GM19351 (cell line): ENCODE measurements around the gene TBL1X.
"Not testable (repeated sequence)": the region's sequence is repeated elsewhere in the genome, so short reads cannot be mapped to it uniquely, and the experiment has no call there.

ENCODE experiments used
- ATAC-seq: cut with Tn5 transposase; IDR thresholded peaks from one replicate; pipeline ENCODE4 v1.9.1; 2021; ENCODE audit warnings: mild to moderate bottlenecking, moderate library complexity; ENCODE audit not compliant: unreplicated experiment

Gene TBL1X

DNA sequence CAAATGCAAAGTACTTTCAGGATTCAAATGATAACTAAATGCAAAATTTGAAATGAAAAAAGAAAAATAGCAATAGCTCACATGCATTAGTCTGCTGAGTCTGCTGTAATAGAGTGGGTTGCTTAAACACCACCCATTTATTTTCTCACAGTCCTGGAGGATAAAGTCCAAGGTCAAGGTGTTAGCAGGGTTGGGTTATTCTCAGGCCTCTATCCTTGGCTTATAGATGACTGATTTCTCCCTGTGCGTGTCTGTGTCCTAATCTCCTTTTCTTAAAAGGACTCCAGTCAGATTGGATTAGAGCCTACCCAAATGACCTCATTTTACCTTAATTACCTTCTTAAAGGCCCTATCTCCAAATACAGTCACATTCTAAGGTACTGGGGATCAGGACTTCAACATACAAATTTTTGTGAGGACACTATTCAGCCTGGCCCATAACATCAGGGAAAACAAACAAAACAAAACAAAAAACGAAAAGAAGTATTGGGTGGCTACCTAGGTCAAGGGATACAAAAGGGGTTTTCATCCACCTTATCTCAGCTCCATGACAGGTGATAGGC is 6.3 kb upstream of the TBL1X start:
- ATAC-seq = no peak

DNA sequence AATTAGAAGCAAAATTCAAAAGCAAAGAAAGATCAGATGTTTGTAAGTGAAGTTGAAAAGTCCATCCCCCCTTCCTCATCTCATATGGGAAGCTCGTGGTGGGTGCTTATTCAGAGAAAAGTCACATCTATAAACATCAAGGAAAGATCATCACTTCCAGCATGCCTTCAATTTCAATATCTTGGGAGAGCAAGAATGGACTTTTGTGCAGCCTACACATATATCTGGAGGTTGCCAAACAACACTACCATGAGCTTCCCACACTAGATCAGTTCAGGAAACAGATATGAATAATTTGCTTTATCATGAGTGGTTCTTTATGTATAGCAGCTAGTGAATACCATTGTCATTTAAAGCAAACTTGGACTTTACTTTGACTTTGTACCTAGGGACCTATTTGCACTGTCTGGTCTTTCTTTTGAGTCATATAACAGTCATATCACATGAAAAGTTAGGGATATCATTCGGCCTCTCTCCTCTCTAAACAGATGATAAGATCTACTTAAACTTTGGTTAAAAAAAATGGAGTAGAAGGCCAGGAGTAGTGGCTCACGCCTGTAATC is 5.6 kb upstream of the TBL1X start:
- ATAC-seq = no peak

DNA sequence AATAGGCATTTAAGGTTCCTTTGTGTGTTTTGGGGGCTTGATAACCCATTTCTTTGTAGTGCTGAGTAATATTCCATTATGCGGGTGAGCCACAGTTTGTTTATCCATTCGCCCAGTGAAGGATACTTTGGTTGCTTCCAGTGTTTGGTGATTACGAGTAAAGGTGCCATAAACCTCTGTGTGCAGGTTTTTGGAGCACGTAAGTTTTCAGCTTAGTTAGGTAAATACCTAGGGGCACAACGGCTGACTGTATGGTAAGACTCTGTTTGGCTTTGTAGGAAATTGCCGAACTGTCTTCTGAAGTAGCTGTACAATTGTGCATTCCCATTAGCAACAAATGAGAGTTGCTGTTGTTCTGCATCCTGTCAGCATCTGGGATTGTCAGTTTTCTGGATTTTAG is 3.8 kb upstream of the TBL1X start:
- ATAC-seq = no peak

DNA sequence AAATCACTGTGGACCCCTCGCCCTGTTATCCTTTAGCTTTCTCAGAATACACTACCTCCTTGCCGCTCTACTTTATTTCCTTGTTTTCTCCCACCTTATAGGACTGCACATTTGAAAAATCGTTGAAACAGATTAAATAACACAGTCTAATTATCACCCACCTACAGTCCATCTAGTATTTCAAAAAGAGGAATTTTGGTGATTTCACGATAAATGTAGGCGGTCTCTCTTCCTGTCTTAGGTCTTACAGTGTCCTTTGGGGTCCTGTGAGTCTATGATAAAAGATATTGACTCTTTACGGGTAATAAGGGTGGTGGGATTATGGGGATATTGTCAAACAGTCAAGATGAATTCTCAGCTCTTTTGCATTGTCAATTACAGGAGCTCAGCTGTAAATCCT is 2.4 kb upstream of the TBL1X start:
- ATAC-seq = peak; percentile 0

DNA sequence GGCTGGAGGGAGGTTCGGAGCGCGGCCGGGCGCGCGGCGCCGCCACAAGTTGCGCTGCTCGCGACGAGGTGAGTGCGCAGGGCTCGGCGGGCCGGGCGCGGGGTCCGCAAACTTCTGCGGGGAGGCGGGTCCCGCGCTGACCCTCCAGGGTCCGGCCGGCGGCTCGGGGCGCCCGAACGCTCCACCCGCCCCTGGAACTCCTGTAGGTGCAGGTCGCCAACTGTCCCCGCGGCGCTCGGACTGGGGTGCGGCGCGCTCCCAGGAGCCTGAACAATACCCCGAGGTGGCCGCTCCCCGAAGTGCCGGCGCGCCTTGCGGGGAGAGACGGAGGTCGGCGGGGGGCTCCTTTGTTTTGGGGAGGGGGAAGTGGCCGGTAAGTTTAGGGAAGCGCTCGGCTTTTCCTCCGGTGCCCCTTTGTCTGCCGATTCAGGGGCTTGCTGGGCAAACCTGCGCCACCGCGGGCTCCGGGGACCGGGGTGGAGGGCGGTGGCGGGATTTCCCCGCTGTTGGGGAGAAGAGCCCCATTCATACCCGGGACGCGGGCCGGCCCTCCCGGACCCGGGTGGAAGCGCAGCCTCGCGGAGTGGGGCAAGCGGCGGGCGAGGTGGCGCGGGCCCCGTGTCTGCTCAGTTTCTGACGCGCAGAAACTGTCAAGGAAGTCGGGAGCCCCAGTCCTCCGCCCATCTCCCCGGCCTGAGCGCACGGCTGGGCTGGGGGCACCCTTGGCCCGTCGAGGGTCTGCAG is 694 bp downstream of the TBL1X start:
- ATAC-seq = peak; percentile 24

DNA sequence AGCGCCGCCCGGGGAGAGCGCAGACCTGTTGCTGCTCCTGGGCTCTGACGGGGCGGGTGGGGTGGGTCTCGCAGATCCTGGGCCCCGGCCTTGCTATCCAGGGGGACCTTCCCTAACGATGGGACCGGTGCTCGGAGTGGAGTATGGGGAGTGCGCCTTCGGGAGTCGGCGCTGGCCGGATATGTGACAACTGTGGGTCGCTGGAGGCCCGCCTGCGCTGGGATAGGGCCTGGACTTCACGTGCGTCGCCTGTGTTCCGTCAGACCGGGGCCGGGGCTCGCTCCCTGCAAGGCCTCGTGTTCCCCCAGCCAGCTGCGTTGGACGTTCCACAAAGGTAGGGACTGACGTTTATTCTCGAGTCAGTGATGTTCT is 1.3 kb downstream of the TBL1X start:
- peak; percentile 2 for ATAC-seq

DNA sequence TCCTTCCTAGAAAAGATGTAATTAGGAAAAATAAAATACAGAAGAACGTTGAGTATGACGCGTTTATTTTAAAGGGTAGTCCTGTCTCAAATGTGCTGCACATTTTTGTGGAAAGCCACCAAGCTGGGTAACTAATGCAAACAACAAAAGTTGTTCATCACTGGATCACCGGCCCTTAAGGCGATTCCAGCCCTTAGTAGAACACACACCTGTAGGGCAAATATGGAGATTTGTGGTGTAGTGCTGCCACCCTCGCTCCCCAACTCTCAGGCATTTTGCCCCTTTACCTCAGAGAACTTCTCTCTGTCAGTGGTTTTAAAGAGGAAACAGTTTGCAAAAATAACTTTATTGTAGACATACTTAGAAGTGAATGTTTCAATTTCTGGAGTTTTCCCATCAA is 1.9 kb downstream of the TBL1X start:
- ATAC-seq = no peak

DNA sequence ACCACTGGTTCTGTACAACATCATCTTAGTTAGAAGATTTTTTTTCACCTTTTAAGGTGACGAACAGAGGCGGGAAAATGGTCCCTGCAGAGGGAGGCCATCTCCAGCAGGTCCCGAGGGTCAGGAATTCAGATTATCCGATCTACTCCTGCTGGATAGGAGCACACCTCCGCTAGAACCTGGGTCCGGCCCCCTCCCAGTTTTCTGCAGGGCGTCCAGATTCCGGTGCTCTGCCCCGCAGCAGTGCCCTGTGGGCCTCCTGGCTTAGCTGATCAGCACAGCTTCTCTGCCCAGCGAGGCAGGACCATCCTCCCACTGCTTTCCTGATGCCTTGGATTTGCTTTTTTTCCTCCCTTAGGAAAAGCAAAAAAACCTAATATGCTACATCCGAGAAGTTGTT is 2.3 kb downstream of the TBL1X start:
- ATAC-seq = no peak

DNA sequence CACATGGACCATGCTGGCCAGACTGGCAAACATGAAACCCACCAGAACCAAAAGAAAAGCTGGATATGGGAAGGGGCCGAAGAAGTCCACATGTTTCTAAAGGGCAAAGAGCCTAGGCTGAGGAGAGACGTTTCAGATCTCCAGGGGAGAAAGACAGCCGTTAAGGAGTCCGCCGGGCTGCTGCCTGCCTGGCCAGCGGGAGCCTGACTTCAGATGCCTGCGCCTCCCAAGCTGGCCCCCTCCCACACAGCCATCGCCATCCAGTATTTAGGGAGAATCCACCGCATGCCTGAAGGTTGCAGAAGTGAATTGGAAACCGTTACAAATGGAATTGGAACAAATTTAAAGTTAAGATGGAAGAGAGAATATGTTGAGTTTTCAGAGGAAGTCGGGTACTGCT is 2.9 kb downstream of the TBL1X start:
- ATAC-seq = no peak

DNA sequence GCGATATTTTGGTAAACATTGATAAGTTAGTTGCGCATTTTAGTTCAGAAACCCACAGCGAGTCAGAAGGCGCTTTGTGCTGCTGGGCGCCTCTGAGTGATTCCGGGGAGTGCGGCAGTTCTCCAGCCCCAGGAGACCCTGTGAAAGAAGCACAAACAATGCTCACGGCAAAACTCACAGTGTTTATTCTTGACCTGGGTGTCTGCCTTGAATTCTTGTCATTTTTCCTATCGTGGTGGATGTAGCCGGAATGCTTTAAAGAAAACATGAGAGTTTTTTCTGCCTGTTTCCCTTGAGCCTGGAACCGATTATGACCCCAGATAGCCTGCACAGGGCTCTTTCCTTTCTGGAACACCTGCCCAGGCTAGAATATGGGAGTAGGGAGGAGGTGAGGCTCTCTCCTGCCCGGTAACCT is 6.7 kb downstream of the TBL1X start:
- no peak for ATAC-seq

DNA sequence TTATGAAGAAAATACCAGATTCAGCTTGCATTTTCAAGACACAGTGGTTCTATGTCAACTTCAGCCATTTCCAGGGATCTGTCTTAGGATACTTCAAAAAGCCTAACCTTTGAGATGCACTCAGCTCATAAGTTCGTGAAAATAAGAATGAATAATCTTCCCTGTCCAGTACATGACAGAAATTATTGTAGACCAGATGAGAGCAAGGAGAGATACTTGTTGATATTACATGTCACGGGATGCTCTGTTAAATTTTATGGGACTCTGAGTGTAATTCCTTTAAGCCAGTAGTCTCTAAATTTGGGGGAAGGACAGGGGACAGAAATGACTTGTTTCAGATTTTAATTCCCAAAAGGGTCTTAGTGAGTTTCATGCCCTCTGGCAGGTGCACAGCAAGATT is 8.8 kb downstream of the TBL1X start:
- ATAC-seq = no peak

DNA sequence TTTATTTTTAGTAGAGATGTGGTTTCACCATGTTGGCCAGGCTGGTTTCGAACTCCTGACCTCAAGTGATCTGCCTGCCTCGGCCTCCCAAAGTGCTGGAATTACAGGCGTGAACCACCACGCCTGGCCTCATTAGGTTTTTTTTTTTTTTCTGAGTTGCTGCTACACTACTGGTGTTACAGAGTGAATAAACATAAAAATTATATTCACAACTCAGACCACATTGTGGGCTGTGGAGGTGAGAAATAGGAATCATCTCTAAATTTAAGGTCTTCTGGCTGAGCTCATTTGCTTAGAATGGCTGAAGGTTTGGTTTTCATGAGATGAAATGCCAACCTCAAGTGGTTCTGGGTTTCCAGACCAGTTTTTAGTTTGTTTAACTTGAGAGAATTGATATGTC is 10.6 kb downstream of the TBL1X start:
- not testable (repeated sequence) for ATAC-seq

DNA sequence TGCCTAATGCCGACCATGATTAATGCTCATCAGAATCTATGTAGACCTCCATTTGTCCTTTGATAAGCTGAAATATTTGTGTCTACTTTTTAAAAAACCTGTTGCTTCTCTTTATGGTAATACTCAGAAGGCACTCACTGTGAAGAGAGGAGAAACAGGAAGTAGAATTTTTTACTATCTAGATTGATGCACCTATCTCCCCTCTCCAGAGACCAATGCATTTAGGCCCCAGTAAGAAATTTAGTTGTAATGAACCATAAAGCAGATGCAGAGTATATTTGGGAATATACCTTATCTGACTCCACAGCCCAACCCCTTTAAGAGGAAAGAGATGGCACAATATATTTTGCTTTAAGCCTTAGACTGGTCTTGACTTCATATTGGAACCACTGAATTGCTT is 11.1 kb downstream of the TBL1X start:
- peak; percentile 53 for ATAC-seq

DNA sequence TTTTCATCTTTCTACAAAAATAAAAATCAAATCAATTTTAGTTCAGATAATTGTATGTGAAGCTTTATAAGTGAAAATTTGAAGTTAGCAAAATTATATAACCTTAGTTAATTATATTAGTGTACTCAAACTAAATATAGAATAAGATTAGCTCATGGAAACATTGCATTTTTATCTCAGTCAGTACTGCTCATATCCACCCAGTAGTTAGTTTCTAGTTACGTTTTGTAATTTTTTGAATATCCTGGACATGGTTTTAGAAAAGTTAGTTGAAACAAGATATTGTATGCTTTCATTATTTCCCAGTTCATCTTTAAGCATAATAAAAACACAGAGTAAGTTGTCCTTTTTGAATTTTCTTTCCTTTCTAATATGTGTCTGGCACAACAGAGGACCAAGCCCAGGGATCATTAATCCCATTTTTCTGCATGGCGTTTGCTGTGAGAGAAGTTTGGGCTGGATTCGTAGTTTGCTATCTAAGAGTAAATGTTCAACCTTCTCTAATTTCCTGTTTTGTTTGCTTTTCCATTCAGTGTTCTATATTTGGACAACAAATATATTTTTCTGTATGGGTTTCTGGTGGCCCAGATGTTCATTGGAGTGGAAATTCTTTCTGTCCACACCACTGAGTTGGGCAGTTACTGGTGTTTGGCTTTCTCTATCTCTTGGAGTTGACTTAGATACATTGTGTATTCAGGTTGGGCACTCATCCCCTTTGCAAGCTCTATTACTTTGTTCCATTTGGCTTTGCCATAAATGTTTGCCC is 12.1 kb downstream of the TBL1X start:
- ATAC-seq = no peak

DNA sequence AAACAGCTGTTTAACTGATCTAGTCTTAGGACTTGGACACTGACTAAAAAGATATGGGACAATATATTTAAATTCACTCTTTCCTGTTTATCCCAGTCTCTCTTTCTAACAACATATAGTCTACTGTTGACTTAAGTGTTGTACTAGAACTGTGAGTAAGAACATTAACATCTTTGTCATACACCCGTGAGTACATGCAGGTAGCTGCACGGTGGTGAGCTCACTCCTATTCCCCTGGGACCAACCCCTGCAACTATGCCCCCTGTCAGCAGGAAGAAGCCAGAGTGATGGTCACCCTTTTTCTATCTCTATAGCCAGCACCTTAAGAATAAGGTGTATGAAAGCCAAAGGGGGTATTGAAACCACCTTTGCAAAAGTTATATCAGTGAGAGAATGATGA is 17.6 kb downstream of the TBL1X start:
- no peak for ATAC-seq

DNA sequence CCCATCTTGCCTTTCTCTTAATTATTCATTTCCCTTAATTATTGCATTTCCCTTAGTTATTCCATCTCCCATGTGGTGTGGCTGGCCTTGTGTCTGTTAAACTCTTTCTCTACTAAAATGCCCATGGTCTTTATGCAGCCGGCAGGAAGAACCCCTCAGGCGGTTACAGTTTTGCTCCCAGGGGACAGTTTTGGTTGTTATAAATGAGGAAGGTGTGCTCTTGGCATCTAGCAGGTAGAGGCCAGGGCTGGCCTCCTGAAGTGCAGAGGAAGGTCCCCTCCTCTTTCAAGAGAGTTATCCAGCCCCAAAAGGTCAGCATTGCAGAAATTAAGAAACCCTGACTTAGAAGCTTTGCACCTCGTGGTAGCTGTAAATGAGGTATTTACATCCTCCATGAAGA is 18.0 kb downstream of the TBL1X start:
- no peak for ATAC-seq

DNA sequence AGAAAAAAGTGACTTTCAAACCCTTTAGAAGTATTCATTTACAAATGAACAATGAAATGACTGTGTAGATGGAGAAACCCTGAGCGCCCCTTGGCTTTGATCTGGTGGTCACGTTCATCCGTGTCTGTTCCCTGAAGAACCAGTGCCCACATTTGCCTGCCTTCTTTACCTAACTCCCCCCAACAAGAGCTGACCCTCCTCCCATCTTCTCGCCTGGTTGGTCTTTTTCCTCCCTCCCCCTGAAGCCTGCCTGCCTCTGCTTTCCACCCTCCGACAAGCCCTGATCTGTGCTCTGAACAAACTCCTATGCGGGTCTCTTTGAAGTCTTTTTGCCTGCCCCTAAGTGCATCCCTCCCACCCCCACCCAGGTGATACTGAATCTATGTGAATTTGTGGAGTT is 18.5 kb downstream of the TBL1X start:
- ATAC-seq = no peak

DNA sequence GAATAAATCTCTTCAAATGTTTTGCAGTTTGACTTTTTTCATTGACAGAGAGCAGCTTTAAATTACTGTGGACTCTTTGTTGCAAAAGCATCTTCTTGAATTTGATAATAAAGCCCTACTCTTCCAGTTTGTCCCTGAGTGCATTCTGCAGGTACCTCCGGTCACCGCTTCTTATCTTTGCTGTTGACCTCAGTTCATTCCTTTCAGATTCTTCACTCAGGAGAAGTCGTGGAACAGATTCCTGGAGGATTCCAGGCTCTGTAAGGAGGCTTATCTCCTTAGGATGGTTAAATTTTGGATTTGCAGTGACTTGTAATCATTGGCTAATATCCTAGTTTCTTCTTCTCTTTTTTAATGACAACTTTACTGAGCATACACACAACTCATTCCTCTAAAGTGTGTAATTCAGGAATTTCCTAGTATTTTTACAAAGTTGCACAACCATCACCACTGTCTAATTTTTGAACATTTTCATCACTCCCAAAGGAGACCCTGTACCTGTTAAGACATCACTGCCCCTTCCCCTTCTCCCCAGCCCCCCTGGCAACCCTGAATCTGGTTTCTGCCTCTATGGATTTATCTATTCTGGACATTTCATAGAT is 22.0 kb downstream of the TBL1X start:
- ATAC-seq = no peak

DNA sequence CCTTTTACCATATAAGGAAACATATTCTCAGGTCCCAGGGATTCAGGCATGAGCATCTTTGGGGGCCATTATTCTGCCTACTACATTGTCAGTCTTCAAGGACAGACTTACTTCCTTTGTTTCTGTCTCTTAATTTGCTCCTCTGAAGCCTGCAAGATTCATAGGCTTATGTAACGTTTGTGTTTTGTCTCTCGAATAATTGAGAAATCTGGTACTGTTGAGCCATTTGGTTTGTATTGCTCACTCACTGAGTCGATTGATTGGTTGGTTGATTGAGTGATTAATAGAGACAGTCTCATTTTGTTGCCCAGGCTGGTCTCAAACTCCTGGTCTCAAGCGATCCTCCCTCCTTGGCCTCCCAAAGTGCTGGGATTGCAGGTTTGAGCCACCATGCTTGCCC is 23.7 kb downstream of the TBL1X start:
- no peak for ATAC-seq

DNA sequence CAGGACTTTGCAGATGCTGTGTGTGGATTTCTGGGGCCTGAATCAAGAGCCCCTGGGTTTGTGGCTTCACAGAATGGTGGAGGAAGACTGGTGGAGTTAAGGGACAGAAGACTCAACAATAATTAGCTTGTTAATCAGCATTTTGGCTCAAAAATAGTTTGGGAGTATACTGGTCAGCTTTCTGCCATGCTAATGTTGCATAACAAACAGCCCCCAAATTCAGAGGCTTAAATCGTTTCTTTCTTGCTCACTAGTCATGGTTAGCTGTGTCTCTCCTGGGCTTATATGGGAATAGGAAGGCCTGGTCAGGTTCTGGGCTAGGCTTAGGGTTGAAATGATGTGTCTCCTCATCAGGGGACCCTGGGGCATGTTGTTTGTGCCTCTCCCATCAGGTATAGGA is 24.4 kb downstream of the TBL1X start:
- ATAC-seq = no peak

DNA sequence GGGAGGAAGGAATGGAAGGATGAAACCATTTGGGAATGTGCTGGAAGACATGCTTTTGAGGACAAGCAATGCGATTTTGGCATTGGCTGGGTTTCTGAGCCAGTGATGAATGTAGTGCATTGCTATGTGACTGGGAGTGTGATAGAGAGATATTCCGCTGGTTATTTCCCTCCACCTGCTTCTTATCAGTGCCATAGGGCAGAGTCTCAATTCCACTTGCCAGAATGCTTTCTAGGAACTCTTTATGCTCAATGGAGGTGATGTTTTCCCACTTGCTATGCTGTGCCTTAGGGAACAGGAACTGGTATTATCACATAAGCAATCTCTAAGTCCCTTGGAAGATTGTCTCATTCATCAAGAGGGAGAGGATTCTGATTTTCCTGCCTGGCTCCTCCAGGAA is 28.0 kb downstream of the TBL1X start:
- ATAC-seq = no peak

DNA sequence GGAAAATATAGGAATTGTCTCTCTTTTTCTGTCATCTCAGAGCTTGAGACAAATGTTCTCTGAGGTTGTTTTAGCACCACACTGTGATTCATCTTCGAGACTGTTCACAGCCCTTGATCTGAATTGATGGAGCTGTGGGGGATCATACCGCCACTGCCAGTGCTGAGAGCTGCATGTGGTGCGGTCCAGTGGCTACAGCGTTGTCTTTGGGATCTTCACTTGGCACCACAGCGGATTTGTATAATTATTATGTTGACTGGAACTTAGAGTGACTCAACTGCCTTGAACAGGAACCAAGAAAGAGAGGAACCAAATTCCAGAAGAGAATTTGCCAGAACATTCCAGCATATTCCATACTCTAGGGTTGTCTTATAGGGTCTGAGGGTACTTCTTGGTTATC is 29.1 kb downstream of the TBL1X start:
- no peak for ATAC-seq
